Fibroblast of lung (primary cell): ENCODE data around the gene GALNT1. TPM values are rescaled to one million over a fixed set of nuclear protein-coding genes. Genes with fewer than 3 reads are reported as not detected.

Experiments
- DNase-seq, 2 donors: peaks; one replicate each; pipeline versions ENCODE4 v3.0.0 to v3.0.0-alpha.2; 2010; ENCODE audit warnings: low read depth in 2 of 2
- H2AFZ ChIP-seq: 2 replicates; pipeline ENCODE4 v1.5.1; 2012; ENCODE audit warnings: low read length, control low read depth, inconsistent platforms
- H3K27ac ChIP-seq: 2 replicates; pipeline ENCODE4 v1.5.1; 2011; ENCODE audit warnings: low read length, control low read depth; ENCODE audit not compliant: insufficient read depth
- H3K27me3 ChIP-seq: 2 replicates; pipeline ENCODE4 v1.5.1; 2011; ENCODE audit warnings: mild to moderate bottlenecking, low read length; ENCODE audit not compliant: control insufficient read depth, insufficient read depth
- H3K36me3 ChIP-seq: 2 replicates; pipeline ENCODE4 v1.5.1; 2011; ENCODE audit warnings: low read length; ENCODE audit not compliant: control insufficient read depth, insufficient read depth
- H3K4me1 ChIP-seq: 2 replicates; pipeline ENCODE4 v1.5.1; 2011; ENCODE audit warnings: low read length; ENCODE audit not compliant: control insufficient read depth, insufficient read depth; ENCODE audit errors: extremely low read depth
- H3K4me2 ChIP-seq: 2 replicates; pipeline ENCODE4 v1.5.1; 2011; ENCODE audit warnings: low read length, control low read depth; ENCODE audit not compliant: insufficient read depth; ENCODE audit errors: extremely low read depth
- H3K4me3 ChIP-seq, 4 experiments: fragments of 200-600 bp in 1 of 4; sonication (generic) in 1 of 4; replicated peaks in 1 of 4; 2 replicates each; pipeline ENCODE4 v1.5.1; 2011 to 2016; ENCODE audit warnings: low read length in 4 of 4, low read depth in 3 of 4, mild to moderate bottlenecking in 3 of 4, control low read depth in 2 of 4, inconsistent platforms in 1 of 4, mixed read lengths in 1 of 4; ENCODE audit not compliant: insufficient read depth in 1 of 4; ENCODE audit errors: control extremely low read depth in 1 of 4
- H3K79me2 ChIP-seq: 2 replicates; pipeline ENCODE4 v1.5.1; 2012; ENCODE audit warnings: mild to moderate bottlenecking, low read length, inconsistent platforms; ENCODE audit not compliant: control insufficient read depth, insufficient read depth
- H3K9ac ChIP-seq: 2 replicates; pipeline ENCODE4 v1.5.1; 2011; ENCODE audit warnings: mild to moderate bottlenecking, low read length, control low read depth; ENCODE audit not compliant: insufficient read depth
- H3K9me3 ChIP-seq: 2 replicates; pipeline ENCODE4 v1.5.1; 2012; ENCODE audit warnings: low read depth, low read length; ENCODE audit not compliant: control insufficient read depth, insufficient read depth
- H4K20me1 ChIP-seq: 2 replicates; pipeline ENCODE4 v1.5.1; 2011; ENCODE audit warnings: low read length; ENCODE audit not compliant: control insufficient read depth, insufficient read depth; ENCODE audit errors: extremely low read depth
- CTCF ChIP-seq, 2 donors: IDR thresholded peaks in 1 of 2; conservative IDR thresholded peaks in 1 of 2; 1 replicate in 1 of 2; 2 replicates in 1 of 2; pipeline ENCODE4 v1.5.1; 2011 to 2012; ENCODE audit warnings: low read length in 2 of 2, control low read depth in 1 of 2, inconsistent platforms in 1 of 2, low read depth in 1 of 2, mild to moderate bottlenecking in 1 of 2
- EZH2 ChIP-seq: IDR thresholded peaks from 2 replicates; pipeline ENCODE4 v1.5.1; 2012; ENCODE audit warnings: low read length, control low read depth, mild to moderate bottlenecking; ENCODE audit errors: missing control alignments
- polyA plus RNA-seq, 2 donors: library from polyadenylated mRNA; depleted of rRNA in 1 of 2; stranded (reverse) in 1 of 2; unstranded in 1 of 2; fragments of >200 nt; gene quantifications; 2 replicates each; pipeline ENCODE4 v1.2.1, GENCODE V29; 2011 to 2012; ENCODE audit warnings: missing spikeins in 1 of 2
- total RNA-seq: library from RNA; depleted of rRNA; stranded (reverse); fragments of >200 nt; gene quantifications from 2 replicates; pipeline ENCODE4 v1.2.1, GENCODE V29; 2014

The GALNT1 gene
- total and polyA plus RNA-seq, 2 donors (not counting 1 experiment from before 2014, with no cell fraction given) = 31.7 to 53.3 TPM

GRCh38 chr18:35707247-35707646 lies 125.7 kb downstream of the GALNT1 start:
- no peak overlapping the region for H3K4me3 ChIP-seq
- H3K9ac ChIP-seq = no peak overlapping the region
- no peaks in the 10 kb centered on the region for H3K9me3 ChIP-seq
- H4K20me1 ChIP-seq = no peaks in the 10 kb centered on the region
- H3K4me2 ChIP-seq = no peak overlapping the region
- no peaks in the 10 kb centered on the region for H3K36me3 ChIP-seq
- no peaks in the 10 kb centered on the region for H3K27me3 ChIP-seq
- H2AFZ ChIP-seq = no peak overlapping the region
- TF ChIP-seq EZH2 = no peak
- TF ChIP-seq CTCF (conservative IDR thresholded peaks at IDR 0.05 in 1 of 2, IDR thresholded peaks at IDR 0.05 in 1 of 2; ENCODE audit: low read depth in 1 of 2, low read length in 2 of 2) = no peak
- DNase-seq = peak in 1 of 2 donors; percentile 30
- peaks cover 2% of the 10 kb centered on the region for H3K4me1 ChIP-seq
- no peaks in the 10 kb centered on the region for H3K79me2 ChIP-seq
- no peak overlapping the region for H3K27ac ChIP-seq

- H3K4me3 ChIP-seq = no peak overlapping the region
- peaks cover 2% of the 10 kb centered on the region for H3K4me1 ChIP-seq
- no peak overlapping the region for H3K27ac ChIP-seq
- H3K27me3 ChIP-seq = no peaks in the 10 kb centered on the region
- no peaks in the 10 kb centered on the region for H3K36me3 ChIP-seq
- no peak overlapping the region for H3K4me2 ChIP-seq
- no peaks in the 10 kb centered on the region for H3K9me3 ChIP-seq
- no peak overlapping the region for H3K9ac ChIP-seq
- H2AFZ ChIP-seq = no peak overlapping the region
- peak in 1 of 2 donors; percentile 40 for DNase-seq
- no peaks in the 10 kb centered on the region for H4K20me1 ChIP-seq
- no peaks in the 10 kb centered on the region for H3K79me2 ChIP-seq
- TF ChIP-seq CTCF (conservative IDR thresholded peaks at IDR 0.05 in 1 of 2, IDR thresholded peaks at IDR 0.05 in 1 of 2; ENCODE audit: low read depth in 1 of 2, low read length in 2 of 2) (no peak), EZH2 (no peak)
These were observed 126.1 kb downstream of the GALNT1 start for GRCh38 chr18:35707674-35708073.

- Histone ChIP-seq H3K4me2 (no peak overlapping the region), H2AFZ (no peak overlapping the region), H3K9me3 (no peaks in the 10 kb centered on the region), H3K4me1 (no peaks in the 10 kb centered on the region), H3K27me3 (no peaks in the 10 kb centered on the region), H3K36me3 (no peaks in the 10 kb centered on the region), H3K4me3 (no peak overlapping the region), H3K27ac (no peak overlapping the region), H4K20me1 (no peaks in the 10 kb centered on the region), H3K9ac (no peak overlapping the region), H3K79me2 (no peaks in the 10 kb centered on the region)
- DNase-seq = peak in 1 of 2 donors; percentile 64
- TF ChIP-seq CTCF (conservative IDR thresholded peaks at IDR 0.05 in 1 of 2, IDR thresholded peaks at IDR 0.05 in 1 of 2; ENCODE audit: low read depth in 1 of 2, low read length in 2 of 2) = no peak
- TF ChIP-seq EZH2 = no peak
These were observed 129.0 kb downstream of the GALNT1 start for GRCh38 chr18:35710581-35710980.
